Body of pancreas (tissue), 4 donors: ENCODE measurements around the gene VPS37D.

Source experiments
- POLR2A ChIP-seq, 3 donors: fragments of 450-650 bp; IDR thresholded peaks; one replicate each; pipeline ENCODE4 v1.6.1; 2016; ENCODE audit warnings: antibody characterized with exemption in 3 of 3, mild to moderate bottlenecking in 2 of 3
- TF ChIP-seq, protein P1 (sequence below), 7 experiments: fragments of 450-650 bp in 4 of 7; fragments of 200-600 bp in 3 of 7; sonication (generic) in 3 of 7; IDR thresholded peaks; one replicate each; pipeline ENCODE4 v1.5.1; 2016 to 2019; ENCODE audit warnings: antibody characterized with exemption in 7 of 7

DNA sequence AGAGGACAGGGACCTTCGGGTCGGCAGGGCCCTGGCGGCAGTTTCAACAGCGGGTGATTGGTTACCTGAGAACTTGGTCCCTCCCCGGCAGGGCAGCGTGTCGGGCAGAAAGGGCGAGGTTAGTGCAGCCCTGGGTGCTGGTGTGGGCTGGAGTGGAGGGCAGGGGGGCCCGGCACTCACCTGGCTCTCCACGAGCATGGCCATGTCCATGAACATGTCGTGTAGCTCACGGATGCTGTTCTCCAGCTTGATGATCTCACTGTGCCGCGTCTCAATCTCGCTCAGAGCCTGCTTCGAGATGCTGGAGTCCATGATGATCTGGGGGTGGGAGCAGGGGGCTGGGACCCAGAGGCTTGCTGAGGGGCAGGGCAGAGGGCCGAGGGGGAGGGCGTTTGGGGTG, 35.0 kb downstream of the VPS37D start:
- TF ChIP-seq, protein P1, sequence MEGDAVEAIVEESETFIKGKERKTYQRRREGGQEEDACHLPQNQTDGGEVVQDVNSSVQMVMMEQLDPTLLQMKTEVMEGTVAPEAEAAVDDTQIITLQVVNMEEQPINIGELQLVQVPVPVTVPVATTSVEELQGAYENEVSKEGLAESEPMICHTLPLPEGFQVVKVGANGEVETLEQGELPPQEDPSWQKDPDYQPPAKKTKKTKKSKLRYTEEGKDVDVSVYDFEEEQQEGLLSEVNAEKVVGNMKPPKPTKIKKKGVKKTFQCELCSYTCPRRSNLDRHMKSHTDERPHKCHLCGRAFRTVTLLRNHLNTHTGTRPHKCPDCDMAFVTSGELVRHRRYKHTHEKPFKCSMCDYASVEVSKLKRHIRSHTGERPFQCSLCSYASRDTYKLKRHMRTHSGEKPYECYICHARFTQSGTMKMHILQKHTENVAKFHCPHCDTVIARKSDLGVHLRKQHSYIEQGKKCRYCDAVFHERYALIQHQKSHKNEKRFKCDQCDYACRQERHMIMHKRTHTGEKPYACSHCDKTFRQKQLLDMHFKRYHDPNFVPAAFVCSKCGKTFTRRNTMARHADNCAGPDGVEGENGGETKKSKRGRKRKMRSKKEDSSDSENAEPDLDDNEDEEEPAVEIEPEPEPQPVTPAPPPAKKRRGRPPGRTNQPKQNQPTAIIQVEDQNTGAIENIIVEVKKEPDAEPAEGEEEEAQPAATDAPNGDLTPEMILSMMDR (IDR thresholded peaks at IDR 0.05) = no peak
- TF ChIP-seq POLR2A (IDR thresholded peaks at IDR 0.05) = no peak
